ENCODE data around the gene OR6S1.
"Not testable (repeated sequence)": the region's sequence is repeated elsewhere in the genome, so short reads cannot be mapped to it uniquely, and the experiment has no call there.

The OR6S1 gene

GRCh38 chr14:20657216-20658211 is 16.0 kb upstream of the OR6S1 start:
- Mint-ChIP-seq H3K9me3 (no peaks in the 10 kb centered on the region), H3K27ac (no peak overlapping the region), H3K4me1 (ENCODE audit: low read depth) (peaks cover 25% of the 10 kb centered on the region), H3K36me3 (ENCODE audit: low read depth) (no peaks in the 10 kb centered on the region), H3K27me3 (ENCODE audit: low read depth) (peaks cover 53% of the 10 kb centered on the region), H3K4me3 (no peak overlapping the region)

- H3K36me3 Mint-ChIP-seq (ENCODE audit: low read depth), result no peaks in the 10 kb centered on the region
- H3K4me1 Mint-ChIP-seq (ENCODE audit: low read depth), result peaks cover 20% of the 10 kb centered on the region
- H3K4me3 Mint-ChIP-seq, result no peak overlapping the region
- H3K9me3 Mint-ChIP-seq, result no peaks in the 10 kb centered on the region
- no peak overlapping the region for H3K27ac Mint-ChIP-seq
- H3K27me3 Mint-ChIP-seq (ENCODE audit: low read depth), result peaks cover 62% of the 10 kb centered on the region
Observed at GRCh38 chr14:20656274-20656673, 14.8 kb upstream of the OR6S1 start.

GRCh38 chr14:20655851-20656250 is 14.4 kb upstream of the OR6S1 start:
- no peak overlapping the region for H3K4me3 Mint-ChIP-seq
- H3K27ac Mint-ChIP-seq, result no peak overlapping the region
- no peaks in the 10 kb centered on the region for H3K9me3 Mint-ChIP-seq
- peaks cover 20% of the 10 kb centered on the region for H3K4me1 Mint-ChIP-seq (ENCODE audit: low read depth)
- no peaks in the 10 kb centered on the region for H3K36me3 Mint-ChIP-seq (ENCODE audit: low read depth)
- peaks cover 64% of the 10 kb centered on the region for H3K27me3 Mint-ChIP-seq (ENCODE audit: low read depth)

- no peak overlapping the region for H3K27ac Mint-ChIP-seq
- H3K4me3 Mint-ChIP-seq, result peak overlapping the region; percentile 38
- no peaks in the 10 kb centered on the region for H3K9me3 Mint-ChIP-seq
Observed at GRCh38 chr14:20652996-20653975, 11.8 kb upstream of the OR6S1 start.

GRCh38 chr14:20645481-20645880 is 4.0 kb upstream of the OR6S1 start:
- peaks cover 45% of the 10 kb centered on the region for H3K27me3 Mint-ChIP-seq (ENCODE audit: low read depth)
- no peak overlapping the region for H3K27ac Mint-ChIP-seq
- no peak overlapping the region for H3K4me3 Mint-ChIP-seq
- H3K4me1 Mint-ChIP-seq (ENCODE audit: low read depth), result no peaks in the 10 kb centered on the region
- no peaks in the 10 kb centered on the region for H3K36me3 Mint-ChIP-seq (ENCODE audit: low read depth)
- no peaks in the 10 kb centered on the region for H3K9me3 Mint-ChIP-seq

More at GRCh38 chr14:20652996-20653975, 11.8 kb upstream of the OR6S1 start:
- H3K4me1 Mint-ChIP-seq (ENCODE audit: low read depth), result peaks cover 20% of the 10 kb centered on the region
- H3K27me3 Mint-ChIP-seq (ENCODE audit: low read depth), result peaks cover 74% of the 10 kb centered on the region
- no peaks in the 10 kb centered on the region for H3K36me3 Mint-ChIP-seq (ENCODE audit: low read depth)

GRCh38 chr14:20644520-20644919 is 3.0 kb upstream of the OR6S1 start:
- Mint-ChIP-seq H3K27me3 (ENCODE audit: low read depth) (peaks cover 41% of the 10 kb centered on the region), H3K4me3 (no peak overlapping the region), H3K27ac (no peak overlapping the region), H3K36me3 (ENCODE audit: low read depth) (no peaks in the 10 kb centered on the region), H3K9me3 (no peaks in the 10 kb centered on the region), H3K4me1 (ENCODE audit: low read depth) (no peaks in the 10 kb centered on the region)

- H3K4me3 Mint-ChIP-seq; H3K27ac Mint-ChIP-seq; H3K36me3 Mint-ChIP-seq (ENCODE audit: low read depth); H3K4me1 Mint-ChIP-seq (ENCODE audit: low read depth); H3K9me3 Mint-ChIP-seq: not testable (repeated sequence)
- peaks cover 40% of the 10 kb centered on the region for H3K27me3 Mint-ChIP-seq (ENCODE audit: low read depth)
Observed at GRCh38 chr14:20642755-20643154, 1.3 kb upstream of the OR6S1 start.

GRCh38 chr14:20642182-20642581 is 691 bp upstream of the OR6S1 start:
- Mint-ChIP-seq H3K4me1 (ENCODE audit: low read depth) (no peaks in the 10 kb centered on the region), H3K36me3 (ENCODE audit: low read depth) (no peaks in the 10 kb centered on the region), H3K9me3 (no peaks in the 10 kb centered on the region), H3K4me3 (no peak overlapping the region), H3K27ac (no peak overlapping the region), H3K27me3 (ENCODE audit: low read depth) (peaks cover 40% of the 10 kb centered on the region)

- H3K9me3 Mint-ChIP-seq, result no peaks in the 10 kb centered on the region
- no peaks in the 10 kb centered on the region for H3K36me3 Mint-ChIP-seq (ENCODE audit: low read depth)
- peak overlapping the region; percentile 89 for H3K27ac Mint-ChIP-seq
- peaks cover 76% of the 10 kb centered on the region for H3K27me3 Mint-ChIP-seq (ENCODE audit: low read depth)
- peak overlapping the region; percentile 76 for H3K4me3 Mint-ChIP-seq
- peaks cover 32% of the 10 kb centered on the region for H3K4me1 Mint-ChIP-seq (ENCODE audit: low read depth)
Observed at GRCh38 chr14:20632831-20633691, 8.4 kb downstream of the OR6S1 start.

- H3K27me3 Mint-ChIP-seq (ENCODE audit: low read depth), result peaks cover 82% of the 10 kb centered on the region
- H3K4me3 Mint-ChIP-seq, result peak overlapping the region; percentile 76
- peak overlapping the region; percentile 89 for H3K27ac Mint-ChIP-seq
- peaks cover 34% of the 10 kb centered on the region for H3K4me1 Mint-ChIP-seq (ENCODE audit: low read depth)
- H3K9me3 Mint-ChIP-seq, result no peaks in the 10 kb centered on the region
- H3K36me3 Mint-ChIP-seq (ENCODE audit: low read depth), result no peaks in the 10 kb centered on the region
Observed at GRCh38 chr14:20632448-20632830, 9.1 kb downstream of the OR6S1 start.

- Mint-ChIP-seq H3K36me3 (ENCODE audit: low read depth) (no peaks in the 10 kb centered on the region), H3K27me3 (ENCODE audit: low read depth) (peaks cover 86% of the 10 kb centered on the region), H3K4me1 (ENCODE audit: low read depth) (peaks cover 35% of the 10 kb centered on the region), H3K4me3 (peak overlapping the region; percentile 76), H3K9me3 (no peaks in the 10 kb centered on the region), H3K27ac (peak overlapping the region; percentile 23)
Observed at GRCh38 chr14:20631880-20632389, 9.6 kb downstream of the OR6S1 start.

GRCh38 chr14:20631023-20631879 is 10.2 kb downstream of the OR6S1 start:
- Mint-ChIP-seq H3K36me3 (ENCODE audit: low read depth) (no peaks in the 10 kb centered on the region), H3K9me3 (no peaks in the 10 kb centered on the region), H3K27ac (peak overlapping the region; percentile 51), H3K27me3 (ENCODE audit: low read depth) (peaks cover 86% of the 10 kb centered on the region), H3K4me1 (ENCODE audit: low read depth) (peaks cover 40% of the 10 kb centered on the region), H3K4me3 (peak overlapping the region; percentile 76)

All from T-helper 1 cell treated with Interleukin-12 subunit alpha and Interleukin-12 subunit beta and Interleukin-4 antibody, amounts not matched to agents 30 μg/mL and 1 μg/mL, for 36 hours (primary cell).